ENCODE data around the gene RGS7. TPM values are rescaled to one million over a fixed set of nuclear protein-coding genes. Genes with fewer than 3 reads are reported as not detected.
"Not testable (repeated sequence)": the region's sequence is repeated elsewhere in the genome, so short reads cannot be mapped to it uniquely, and the experiment has no call there.

Gene RGS7
- total and polyA plus RNA-seq, 5 donors, result 0.02 TPM; not detected in 4

DNA sequence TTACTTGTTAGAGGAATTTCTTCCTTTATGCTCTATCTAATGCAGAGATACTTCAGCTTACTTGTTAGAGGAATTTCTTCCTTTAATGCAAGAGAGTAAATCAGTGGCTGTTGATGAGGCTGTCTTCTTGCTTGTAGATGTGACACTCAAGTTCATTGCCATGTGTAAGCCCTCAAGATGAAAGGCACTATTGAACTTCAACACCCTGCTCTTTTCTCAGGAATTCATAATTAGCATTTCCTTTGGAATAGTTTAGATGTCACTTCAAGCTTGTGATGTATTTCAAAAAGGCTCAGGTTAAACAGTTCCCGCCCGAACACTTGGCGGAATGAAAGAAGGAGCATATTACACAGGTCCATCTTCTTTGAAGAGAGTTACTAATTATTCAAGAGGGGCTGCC is 251.9 kb downstream of the RGS7 start:
- H3K27me3 ChIP-seq (ENCODE audit: control insufficient read depth, insufficient read depth), result no peaks in the 10 kb centered on the region
- WGBS, result 72% methylated on average over 3 of the region's 3 CpGs
- intact Hi-C loops (cut with DNase I), result no loop called here

DNA sequence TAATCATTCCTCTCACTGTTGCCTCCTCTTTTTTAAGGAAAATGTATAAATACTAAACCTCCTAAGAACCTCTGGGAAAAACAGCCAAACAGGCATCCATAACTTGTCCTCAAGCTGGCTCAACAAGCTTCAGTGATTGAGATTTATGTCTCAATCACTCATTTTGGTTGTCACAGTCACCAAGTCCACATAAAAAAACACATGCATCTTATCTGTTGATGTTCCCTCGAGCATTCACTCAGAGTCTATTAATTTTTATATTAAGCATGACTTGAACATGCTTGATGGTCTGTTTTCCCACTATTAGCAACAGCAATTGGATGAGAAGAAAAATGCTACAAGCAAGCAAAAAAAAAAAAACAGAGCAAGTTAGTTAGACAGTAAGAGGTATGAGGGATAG is 254.3 kb downstream of the RGS7 start:
- intact Hi-C loops (cut with DNase I), result no loop called here
- no peaks in the 10 kb centered on the region for H3K4me1 ChIP-seq (ENCODE audit: control insufficient read depth, insufficient read depth, low read length)
- WGBS, result 23% methylated on average over 1 of the region's 1 CpG
- H3K4me3 ChIP-seq (ENCODE audit: low read length), result no peak overlapping the region
- ATAC-seq (no peak), DNase-seq (no peak)
- H3K27me3 ChIP-seq (ENCODE audit: control insufficient read depth, insufficient read depth), result no peaks in the 10 kb centered on the region
- no peak overlapping the region for H3K27ac ChIP-seq (ENCODE audit: low read length)
- H3K9me3 ChIP-seq (ENCODE audit: control insufficient read depth, low read length), result no peaks in the 10 kb centered on the region

More for the DNA sequence above, 251.9 kb downstream of the RGS7 start:
- DNase-seq, result no peak
- H3K9me3 ChIP-seq (ENCODE audit: control insufficient read depth, low read length), result no peaks in the 10 kb centered on the region
- no peak overlapping the region for H3K27ac ChIP-seq (ENCODE audit: low read length)
- H3K4me1 ChIP-seq (ENCODE audit: control insufficient read depth, insufficient read depth, low read length), result no peaks in the 10 kb centered on the region
- no peak for ATAC-seq
- H3K4me3 ChIP-seq (ENCODE audit: low read length), result no peak overlapping the region

DNA sequence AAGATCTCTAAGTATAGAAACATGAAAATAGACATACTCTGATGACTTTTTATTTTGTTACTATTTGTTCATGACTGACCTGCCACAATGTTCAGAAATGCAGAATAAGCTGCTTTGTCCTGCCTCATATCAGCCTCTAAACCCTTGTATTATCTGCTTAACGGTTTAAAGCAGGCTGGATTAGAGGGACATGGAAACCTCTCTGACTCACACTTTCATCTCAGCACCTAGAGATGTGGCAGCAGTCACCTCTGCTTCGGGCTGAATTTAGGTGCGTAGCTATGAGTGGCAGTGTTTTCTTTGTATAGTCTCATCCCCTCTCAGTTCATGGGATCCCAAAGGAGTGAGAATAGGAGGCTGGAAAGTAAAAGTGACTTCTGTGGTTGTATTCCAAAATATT is 255.4 kb downstream of the RGS7 start:
- 42% methylated on average over 3 of the region's 3 CpGs for WGBS

GRCh38 chr1:241097479-241097878 is 259.5 kb downstream of the RGS7 start:
- H3K27me3 ChIP-seq (ENCODE audit: control insufficient read depth, insufficient read depth), result no peaks in the 10 kb centered on the region
- H3K27ac ChIP-seq (ENCODE audit: low read length), result no peak overlapping the region
- H3K4me1 ChIP-seq (ENCODE audit: control insufficient read depth, insufficient read depth, low read length), result no peaks in the 10 kb centered on the region
- H3K9me3 ChIP-seq (ENCODE audit: control insufficient read depth, low read length), result no peaks in the 10 kb centered on the region
- no peak overlapping the region for H3K4me3 ChIP-seq (ENCODE audit: low read length)
- intact Hi-C loops (cut with DNase I), result no loop called here
- DNase-seq, result no peak
- no peak for ATAC-seq
- WGBS, result 89% methylated on average over 5 of the region's 5 CpGs

More for the DNA sequence above, 255.4 kb downstream of the RGS7 start:
- ATAC-seq (no peak), DNase-seq (no peak)
- no peaks in the 10 kb centered on the region for H3K9me3 ChIP-seq (ENCODE audit: control insufficient read depth, low read length)
- no peak overlapping the region for H3K27ac ChIP-seq (ENCODE audit: low read length)
- H3K4me3 ChIP-seq (ENCODE audit: low read length), result no peak overlapping the region
- no peaks in the 10 kb centered on the region for H3K4me1 ChIP-seq (ENCODE audit: control insufficient read depth, insufficient read depth, low read length)
- intact Hi-C loops (cut with DNase I), result no loop called here
- H3K27me3 ChIP-seq (ENCODE audit: control insufficient read depth, insufficient read depth), result no peaks in the 10 kb centered on the region

DNA sequence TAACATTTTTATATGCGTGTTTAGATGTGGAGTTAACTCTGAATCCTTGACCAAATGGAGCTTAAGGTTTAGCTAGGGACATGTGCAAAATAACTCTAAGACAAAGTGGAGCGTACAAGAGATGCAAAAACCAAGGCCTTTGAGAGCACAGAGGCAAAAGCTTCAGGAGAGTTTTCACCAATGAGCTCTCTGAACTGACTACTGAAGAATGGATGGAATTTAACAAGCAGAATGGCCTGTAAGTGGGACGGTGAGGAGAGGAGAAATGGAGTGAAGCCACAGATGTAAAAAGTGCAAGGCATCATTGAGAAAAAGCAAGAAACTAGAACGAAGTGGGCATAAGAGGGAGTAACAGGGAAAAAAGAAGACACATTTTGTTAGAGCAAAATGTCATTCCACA is 260.0 kb downstream of the RGS7 start:
- no peak overlapping the region for H3K4me3 ChIP-seq (ENCODE audit: low read length)
- DNase-seq (no peak), ATAC-seq (no peak)
- no peaks in the 10 kb centered on the region for H3K9me3 ChIP-seq (ENCODE audit: control insufficient read depth, low read length)
- H3K27me3 ChIP-seq (ENCODE audit: control insufficient read depth, insufficient read depth), result no peaks in the 10 kb centered on the region
- H3K4me1 ChIP-seq (ENCODE audit: control insufficient read depth, insufficient read depth, low read length), result no peaks in the 10 kb centered on the region
- intact Hi-C loops (cut with DNase I), result no loop called here
- no peak overlapping the region for H3K27ac ChIP-seq (ENCODE audit: low read length)
- WGBS, result 49% methylated on average over 4 of the region's 4 CpGs

- Histone ChIP-seq H3K27ac (ENCODE audit: low read length) (no peak overlapping the region), H3K27me3 (ENCODE audit: control insufficient read depth, insufficient read depth) (no peaks in the 10 kb centered on the region), H3K4me3 (ENCODE audit: low read length) (no peak overlapping the region), H3K4me1 (ENCODE audit: control insufficient read depth, insufficient read depth, low read length) (no peaks in the 10 kb centered on the region), H3K9me3 (ENCODE audit: control insufficient read depth, low read length) (no peaks in the 10 kb centered on the region)
- ATAC-seq (no peak), DNase-seq (no peak)
- WGBS, result 92% methylated on average over 6 of the region's 6 CpGs
- intact Hi-C loops (cut with DNase I), result no loop called here
Measured at GRCh38 chr1:241095847-241096246, 261.2 kb downstream of the RGS7 start.

- no peak overlapping the region for H3K27ac ChIP-seq (ENCODE audit: low read length)
- DNase-seq (no peak), ATAC-seq (no peak)
- 73% methylated on average over 3 of the region's 3 CpGs for WGBS
- H3K27me3 ChIP-seq (ENCODE audit: control insufficient read depth, insufficient read depth), result no peaks in the 10 kb centered on the region
- no peak overlapping the region for H3K4me3 ChIP-seq (ENCODE audit: low read length)
- no peaks in the 10 kb centered on the region for H3K4me1 ChIP-seq (ENCODE audit: control insufficient read depth, insufficient read depth, low read length)
- intact Hi-C loops (cut with DNase I), result no loop called here
- H3K9me3 ChIP-seq (ENCODE audit: control insufficient read depth, low read length), result no peaks in the 10 kb centered on the region
Measured at GRCh38 chr1:241090798-241091197, 266.2 kb downstream of the RGS7 start.

DNA sequence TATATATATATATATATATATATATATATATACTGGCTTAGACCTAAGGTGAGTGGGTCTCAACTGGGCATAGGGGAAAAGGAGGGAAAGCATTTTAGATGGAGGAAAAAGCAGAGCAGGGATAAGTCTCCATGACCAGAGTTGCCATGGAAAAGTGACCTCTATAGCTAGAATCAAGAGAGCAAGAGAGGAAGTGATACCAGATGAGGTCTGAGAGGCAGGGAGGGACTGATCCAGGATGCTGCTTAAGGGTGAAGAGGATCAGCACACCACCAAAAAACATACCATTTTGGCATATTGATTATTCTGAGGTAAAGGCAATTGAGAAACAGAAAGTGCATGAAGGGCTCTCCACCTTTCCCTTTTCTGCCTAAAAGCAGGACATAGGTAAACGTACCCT is 267.9 kb downstream of the RGS7 start:
- H3K27ac ChIP-seq (ENCODE audit: low read length); intact Hi-C loops (cut with DNase I); H3K9me3 ChIP-seq (ENCODE audit: control insufficient read depth, low read length); ATAC-seq; H3K27me3 ChIP-seq (ENCODE audit: control insufficient read depth, insufficient read depth); DNase-seq; H3K4me3 ChIP-seq (ENCODE audit: low read length); H3K4me1 ChIP-seq (ENCODE audit: control insufficient read depth, insufficient read depth, low read length): not testable (repeated sequence)
- 55% methylated on average over 1 of the region's 1 CpG for WGBS

DNA sequence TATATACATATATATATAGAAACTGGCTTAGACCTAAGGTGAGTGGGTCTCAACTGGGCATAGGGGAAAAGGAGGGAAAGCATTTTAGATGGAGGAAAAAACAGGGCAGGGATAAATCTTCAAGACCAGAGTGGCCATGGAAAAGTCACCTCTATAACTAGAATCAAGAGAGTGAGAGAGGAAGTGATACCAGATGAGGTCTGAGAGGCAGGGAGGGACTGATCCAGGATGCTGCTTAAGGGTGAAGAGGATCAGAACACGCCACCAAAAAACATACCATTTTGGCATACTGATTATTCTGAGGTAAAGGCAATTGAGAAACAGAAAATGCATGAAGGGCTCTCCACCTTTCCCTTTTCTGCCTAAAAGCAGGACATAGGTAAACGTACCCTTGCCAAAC is 268.9 kb downstream of the RGS7 start:
- DNase-seq; intact Hi-C loops (cut with DNase I): not testable (repeated sequence)

GRCh38 chr1:241086686-241087085 is 270.3 kb downstream of the RGS7 start:
- H3K27me3 ChIP-seq (ENCODE audit: control insufficient read depth, insufficient read depth), result no peaks in the 10 kb centered on the region
- H3K4me1 ChIP-seq (ENCODE audit: control insufficient read depth, insufficient read depth, low read length), result no peaks in the 10 kb centered on the region
- intact Hi-C loops (cut with DNase I), result no loop called here
- H3K27ac ChIP-seq (ENCODE audit: low read length), result no peak overlapping the region
- no peak overlapping the region for H3K4me3 ChIP-seq (ENCODE audit: low read length)
- 52% methylated on average over 6 of the region's 6 CpGs for WGBS
- ATAC-seq (no peak), DNase-seq (no peak)
- no peaks in the 10 kb centered on the region for H3K9me3 ChIP-seq (ENCODE audit: control insufficient read depth, low read length)

More for the DNA sequence above, 268.9 kb downstream of the RGS7 start:
- not testable (repeated sequence) for H3K27me3 ChIP-seq (ENCODE audit: control insufficient read depth, insufficient read depth); H3K9me3 ChIP-seq (ENCODE audit: control insufficient read depth, low read length); ATAC-seq; H3K4me1 ChIP-seq (ENCODE audit: control insufficient read depth, insufficient read depth, low read length); H3K27ac ChIP-seq (ENCODE audit: low read length); H3K4me3 ChIP-seq (ENCODE audit: low read length)
- WGBS, result 73% methylated on average over 2 of the region's 2 CpGs

DNA sequence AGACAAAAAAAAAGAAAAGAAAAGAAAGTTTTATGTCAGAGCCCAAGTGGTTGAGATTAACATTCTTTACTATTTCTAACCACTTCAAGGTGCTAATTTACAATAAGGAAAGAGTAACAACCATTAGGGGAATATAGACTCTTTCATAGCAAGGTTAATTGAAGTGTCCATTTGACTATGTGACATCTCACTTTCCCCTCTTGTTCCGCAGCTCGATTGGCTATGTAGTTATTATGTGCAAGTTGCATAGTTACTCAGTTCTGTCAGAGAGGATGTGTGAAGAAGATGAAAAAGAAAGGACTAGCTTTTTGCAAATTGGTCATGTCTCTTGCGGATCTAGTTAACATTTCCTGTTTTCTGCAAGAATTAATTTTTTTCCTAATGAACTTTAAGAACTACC is 273.7 kb downstream of the RGS7 start:
- Histone ChIP-seq H3K4me3 (ENCODE audit: low read length) (no peak overlapping the region), H3K27ac (ENCODE audit: low read length) (no peak overlapping the region), H3K4me1 (ENCODE audit: control insufficient read depth, insufficient read depth, low read length) (no peaks in the 10 kb centered on the region), H3K27me3 (ENCODE audit: control insufficient read depth, insufficient read depth) (no peaks in the 10 kb centered on the region), H3K9me3 (ENCODE audit: control insufficient read depth, low read length) (no peaks in the 10 kb centered on the region)
- intact Hi-C loops (cut with DNase I), result no loop called here
- no peak for ATAC-seq
- WGBS, result 91% methylated on average over 3 of the region's 3 CpGs
- no peak for DNase-seq

GRCh38 chr1:241081473-241081872 is 275.5 kb downstream of the RGS7 start:
- ATAC-seq, result no peak

More at GRCh38 chr1:241081473-241081872, 275.5 kb downstream of the RGS7 start:
- no peak for DNase-seq
- no peaks in the 10 kb centered on the region for H3K4me1 ChIP-seq (ENCODE audit: control insufficient read depth, insufficient read depth, low read length)
- no peaks in the 10 kb centered on the region for H3K9me3 ChIP-seq (ENCODE audit: control insufficient read depth, low read length)
- H3K27me3 ChIP-seq (ENCODE audit: control insufficient read depth, insufficient read depth), result no peaks in the 10 kb centered on the region
- H3K27ac ChIP-seq (ENCODE audit: low read length), result no peak overlapping the region
- 56% methylated on average over 2 of the region's 2 CpGs for WGBS
- intact Hi-C loops (cut with DNase I), result no loop called here
- H3K4me3 ChIP-seq (ENCODE audit: low read length), result no peak overlapping the region
